A673 (cell line): ENCODE measurements around the gene BCAT1.

Experiments used
- CTCF ChIP-seq: fragments of 300-800, 200-600 bp; sonication (generic); conservative IDR thresholded peaks from 2 replicates; pipeline ENCODE4 v1.5.1; 2017; ENCODE audit warnings: low read depth, mild to moderate bottlenecking, antibody characterized with exemption, low read length, moderate library complexity, mixed read lengths
- EZH2 ChIP-seq: fragments of 200-600 bp; sonication (generic); IDR thresholded peaks from 2 replicates; pipeline ENCODE4 v1.6.1; 2017; ENCODE audit warnings: borderline replicate concordance, low read depth, mild to moderate bottlenecking, mixed read lengths, antibody characterized with exemption, low read length; ENCODE audit not compliant: poor library complexity, severe bottlenecking

- TF ChIP-seq CTCF (no peak), EZH2 (no peak)
Measured at GRCh38 chr12:24795699-24796347, 153.1 kb downstream of the BCAT1 start.
